Parathyroid adenoma (tissue), 2 donors: Measurements from ENCODE around the gene SH3PXD2B.
A peak's percentile ranks its signal among the peaks of the same experiment; 100 is the strongest.

Experiments used
- H2AFZ ChIP-seq: fragments of 300-600 bp; sonication (generic); one replicate; pipeline ENCODE4 v1.7.0; 2017; ENCODE audit warnings: antibody characterized with exemption, mild to moderate bottlenecking
- H3K27ac ChIP-seq: fragments of 300-600 bp; sonication (generic); one replicate; pipeline ENCODE4 v1.7.0; 2017
- H3K27me3 ChIP-seq: fragments of 300-600 bp; sonication (generic); one replicate; pipeline ENCODE4 v1.7.0; 2017; ENCODE audit warnings: low read length; ENCODE audit not compliant: control insufficient read depth, insufficient read depth
- H3K36me3 ChIP-seq: fragments of 300-600 bp; sonication (generic); one replicate; pipeline ENCODE4 v1.7.0; 2017; ENCODE audit warnings: low read length; ENCODE audit not compliant: control insufficient read depth, insufficient read depth
- H3K4me1 ChIP-seq: fragments of 300-600 bp; sonication (generic); one replicate; pipeline ENCODE4 v1.7.0; 2017; ENCODE audit warnings: control low read depth
- H3K4me2 ChIP-seq: fragments of 300-600 bp; sonication (generic); one replicate; pipeline ENCODE4 v1.7.0; 2017; ENCODE audit warnings: low read length
- H3K4me3 ChIP-seq: fragments of 300-600 bp; sonication (generic); one replicate; pipeline ENCODE4 v1.7.0; 2017; ENCODE audit warnings: low read depth, low read length
- H3K79me2 ChIP-seq: fragments of 300-600 bp; sonication (generic); one replicate; pipeline ENCODE4 v1.7.0; 2017; ENCODE audit warnings: control low read depth
- H3K9ac ChIP-seq: fragments of 300-600 bp; sonication (generic); one replicate; pipeline ENCODE4 v1.7.0; 2017; ENCODE audit warnings: mild to moderate bottlenecking
- H3K9me3 ChIP-seq: fragments of 300-600 bp; sonication (generic); one replicate; pipeline ENCODE4 v1.7.0; 2017; ENCODE audit warnings: low read length; ENCODE audit not compliant: control insufficient read depth
- TF ChIP-seq, protein P1 (sequence below): fragments of 300-600 bp; sonication (generic); IDR thresholded peaks from one replicate; pipeline ENCODE4 v1.7.0; 2017; ENCODE audit warnings: antibody characterized with exemption, mild to moderate bottlenecking
- donor health status: primary hyperparathyroidism.

The SH3PXD2B gene

DNA sequence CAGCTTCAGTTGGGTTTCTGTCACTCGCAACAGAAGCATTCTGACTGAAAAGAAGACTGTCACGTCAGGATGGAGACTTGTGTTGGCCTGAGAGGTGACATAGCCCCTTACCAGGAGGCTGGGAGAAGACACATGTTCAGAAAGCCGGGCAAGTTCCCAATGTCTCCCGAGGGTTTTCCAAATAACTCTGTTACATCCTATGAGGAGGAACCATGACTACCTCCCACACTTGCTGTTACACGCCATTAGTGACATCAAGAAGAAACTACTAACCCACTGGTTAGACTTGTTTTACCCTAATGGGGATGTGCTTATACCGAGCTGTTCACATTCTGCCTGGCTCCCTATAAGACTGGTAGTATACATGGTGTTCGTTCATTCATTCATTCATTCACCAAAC is 33.3 kb downstream of the SH3PXD2B start:
- Histone ChIP-seq H3K79me2 (no peaks in the 10 kb centered on the region), H2AFZ (no peak overlapping the region), H3K9ac (no peak overlapping the region), H3K27ac (no peak overlapping the region), H3K9me3 (no peaks in the 10 kb centered on the region), H3K4me1 (peaks cover 7% of the 10 kb centered on the region), H3K4me2 (no peak overlapping the region), H3K27me3 (no peaks in the 10 kb centered on the region), H3K4me3 (no peak overlapping the region), H3K36me3 (no peaks in the 10 kb centered on the region)
- TF ChIP-seq, protein P1, sequence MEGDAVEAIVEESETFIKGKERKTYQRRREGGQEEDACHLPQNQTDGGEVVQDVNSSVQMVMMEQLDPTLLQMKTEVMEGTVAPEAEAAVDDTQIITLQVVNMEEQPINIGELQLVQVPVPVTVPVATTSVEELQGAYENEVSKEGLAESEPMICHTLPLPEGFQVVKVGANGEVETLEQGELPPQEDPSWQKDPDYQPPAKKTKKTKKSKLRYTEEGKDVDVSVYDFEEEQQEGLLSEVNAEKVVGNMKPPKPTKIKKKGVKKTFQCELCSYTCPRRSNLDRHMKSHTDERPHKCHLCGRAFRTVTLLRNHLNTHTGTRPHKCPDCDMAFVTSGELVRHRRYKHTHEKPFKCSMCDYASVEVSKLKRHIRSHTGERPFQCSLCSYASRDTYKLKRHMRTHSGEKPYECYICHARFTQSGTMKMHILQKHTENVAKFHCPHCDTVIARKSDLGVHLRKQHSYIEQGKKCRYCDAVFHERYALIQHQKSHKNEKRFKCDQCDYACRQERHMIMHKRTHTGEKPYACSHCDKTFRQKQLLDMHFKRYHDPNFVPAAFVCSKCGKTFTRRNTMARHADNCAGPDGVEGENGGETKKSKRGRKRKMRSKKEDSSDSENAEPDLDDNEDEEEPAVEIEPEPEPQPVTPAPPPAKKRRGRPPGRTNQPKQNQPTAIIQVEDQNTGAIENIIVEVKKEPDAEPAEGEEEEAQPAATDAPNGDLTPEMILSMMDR = no peak

GRCh38 chr5:172420235-172420939 is 33.9 kb downstream of the SH3PXD2B start:
- no peak overlapping the region for H3K9ac ChIP-seq
- TF ChIP-seq, protein P1 = no peak
- no peak overlapping the region for H3K4me3 ChIP-seq
- H3K27me3 ChIP-seq = no peaks in the 10 kb centered on the region
- no peak overlapping the region for H2AFZ ChIP-seq
- no peaks in the 10 kb centered on the region for H3K36me3 ChIP-seq
- no peak overlapping the region for H3K27ac ChIP-seq
- no peaks in the 10 kb centered on the region for H3K79me2 ChIP-seq
- H3K9me3 ChIP-seq = no peaks in the 10 kb centered on the region
- H3K4me2 ChIP-seq = peak overlapping the region; percentile 27
- H3K4me1 ChIP-seq = peaks cover 7% of the 10 kb centered on the region

GRCh38 chr5:172418862-172419814 is 35.2 kb downstream of the SH3PXD2B start:
- H3K36me3 ChIP-seq = no peaks in the 10 kb centered on the region
- no peak overlapping the region for H3K9ac ChIP-seq
- no peaks in the 10 kb centered on the region for H3K4me1 ChIP-seq
- H3K27ac ChIP-seq = peak overlapping the region; percentile 3
- H2AFZ ChIP-seq = no peak overlapping the region
- H3K79me2 ChIP-seq = no peaks in the 10 kb centered on the region
- TF ChIP-seq, protein P1 = no peak
- no peaks in the 10 kb centered on the region for H3K27me3 ChIP-seq
- H3K9me3 ChIP-seq = no peaks in the 10 kb centered on the region
- no peak overlapping the region for H3K4me2 ChIP-seq
- no peak overlapping the region for H3K4me3 ChIP-seq

GRCh38 chr5:172417983-172418630 is 36.2 kb downstream of the SH3PXD2B start:
- Histone ChIP-seq H3K36me3 (no peaks in the 10 kb centered on the region), H2AFZ (peak overlapping the region; percentile 7), H3K4me1 (no peaks in the 10 kb centered on the region)

More at GRCh38 chr5:172417983-172418630, 36.2 kb downstream of the SH3PXD2B start:
- H3K4me3 ChIP-seq = no peak overlapping the region
- no peak overlapping the region for H3K9ac ChIP-seq
- no peaks in the 10 kb centered on the region for H3K79me2 ChIP-seq
- no peak overlapping the region for H3K4me2 ChIP-seq
- TF ChIP-seq, protein P1 = no peak
- H3K9me3 ChIP-seq = no peaks in the 10 kb centered on the region
- peak overlapping the region; percentile 3 for H3K27ac ChIP-seq
- H3K27me3 ChIP-seq = no peaks in the 10 kb centered on the region
